Liver (tissue), 3 donors: ENCODE data around the gene CTRB1.

Source experiments
- EGR1 ChIP-seq, 2 donors: IDR thresholded peaks; 2 replicates each; pipeline ENCODE4 v1.6.1; 2016 to 2018; ENCODE audit warnings: antibody characterized with exemption in 2 of 2, low read depth in 2 of 2
- GABPA ChIP-seq, 2 donors: IDR thresholded peaks in 1 of 2; conservative IDR thresholded peaks in 1 of 2; 2 replicates each; pipeline ENCODE4 v1.6.1; 2016; ENCODE audit warnings: antibody characterized with exemption in 2 of 2, mild to moderate bottlenecking in 1 of 2, moderate library complexity in 1 of 2
- JUND ChIP-seq, 2 donors: IDR thresholded peaks; 2 replicates each; pipeline ENCODE4 v1.6.1; 2016; ENCODE audit warnings: antibody characterized with exemption in 2 of 2
- RAD21 ChIP-seq, 2 donors: IDR thresholded peaks; 2 replicates each; pipeline ENCODE4 v1.6.1; 2016; ENCODE audit warnings: antibody characterized with exemption in 2 of 2, mild to moderate bottlenecking in 2 of 2
- SP1 ChIP-seq: IDR thresholded peaks from 2 replicates; pipeline ENCODE4 v1.6.1; 2018; ENCODE audit warnings: antibody characterized with exemption, mild to moderate bottlenecking
- TAF1 ChIP-seq: conservative IDR thresholded peaks from 2 replicates; pipeline ENCODE4 v1.6.1; 2016; ENCODE audit warnings: antibody characterized with exemption, mild to moderate bottlenecking
- YY1 ChIP-seq: IDR thresholded peaks from 2 replicates; pipeline ENCODE4 v1.6.1; 2016; ENCODE audit warnings: antibody characterized with exemption, mild to moderate bottlenecking
- TF ChIP-seq, protein P1 (sequence below): fragments of 150-350 bp; IDR thresholded peaks from 2 replicates; pipeline ENCODE4 v1.5.1; 2017; ENCODE audit warnings: improper control_type of control experiment, low read depth, low read length; ENCODE audit not compliant: missing input control
- TF ChIP-seq, protein P2 (sequence below): IDR thresholded peaks from 2 replicates; pipeline ENCODE4 v1.6.1; 2016; ENCODE audit warnings: antibody characterized with exemption, mild to moderate bottlenecking
- TF ChIP-seq, protein P3 (sequence below): IDR thresholded peaks from 2 replicates; pipeline ENCODE4 v1.6.1; 2016; ENCODE audit warnings: antibody characterized with exemption
- TF ChIP-seq, protein P4 (sequence below): IDR thresholded peaks from 2 replicates; pipeline ENCODE4 v1.6.1; 2016; ENCODE audit warnings: antibody characterized with exemption
- TF ChIP-seq, protein P5 (sequence below): IDR thresholded peaks from 2 replicates; pipeline ENCODE4 v1.6.1; 2016; ENCODE audit warnings: antibody characterized with exemption
- donor health status: healthy.
- donor health status: healthy.

- TF ChIP-seq, protein P1, sequence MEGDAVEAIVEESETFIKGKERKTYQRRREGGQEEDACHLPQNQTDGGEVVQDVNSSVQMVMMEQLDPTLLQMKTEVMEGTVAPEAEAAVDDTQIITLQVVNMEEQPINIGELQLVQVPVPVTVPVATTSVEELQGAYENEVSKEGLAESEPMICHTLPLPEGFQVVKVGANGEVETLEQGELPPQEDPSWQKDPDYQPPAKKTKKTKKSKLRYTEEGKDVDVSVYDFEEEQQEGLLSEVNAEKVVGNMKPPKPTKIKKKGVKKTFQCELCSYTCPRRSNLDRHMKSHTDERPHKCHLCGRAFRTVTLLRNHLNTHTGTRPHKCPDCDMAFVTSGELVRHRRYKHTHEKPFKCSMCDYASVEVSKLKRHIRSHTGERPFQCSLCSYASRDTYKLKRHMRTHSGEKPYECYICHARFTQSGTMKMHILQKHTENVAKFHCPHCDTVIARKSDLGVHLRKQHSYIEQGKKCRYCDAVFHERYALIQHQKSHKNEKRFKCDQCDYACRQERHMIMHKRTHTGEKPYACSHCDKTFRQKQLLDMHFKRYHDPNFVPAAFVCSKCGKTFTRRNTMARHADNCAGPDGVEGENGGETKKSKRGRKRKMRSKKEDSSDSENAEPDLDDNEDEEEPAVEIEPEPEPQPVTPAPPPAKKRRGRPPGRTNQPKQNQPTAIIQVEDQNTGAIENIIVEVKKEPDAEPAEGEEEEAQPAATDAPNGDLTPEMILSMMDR, result no peak
- no peak for TF ChIP-seq TAF1
- TF ChIP-seq SP1, result no peak
- TF ChIP-seq, protein P2, sequence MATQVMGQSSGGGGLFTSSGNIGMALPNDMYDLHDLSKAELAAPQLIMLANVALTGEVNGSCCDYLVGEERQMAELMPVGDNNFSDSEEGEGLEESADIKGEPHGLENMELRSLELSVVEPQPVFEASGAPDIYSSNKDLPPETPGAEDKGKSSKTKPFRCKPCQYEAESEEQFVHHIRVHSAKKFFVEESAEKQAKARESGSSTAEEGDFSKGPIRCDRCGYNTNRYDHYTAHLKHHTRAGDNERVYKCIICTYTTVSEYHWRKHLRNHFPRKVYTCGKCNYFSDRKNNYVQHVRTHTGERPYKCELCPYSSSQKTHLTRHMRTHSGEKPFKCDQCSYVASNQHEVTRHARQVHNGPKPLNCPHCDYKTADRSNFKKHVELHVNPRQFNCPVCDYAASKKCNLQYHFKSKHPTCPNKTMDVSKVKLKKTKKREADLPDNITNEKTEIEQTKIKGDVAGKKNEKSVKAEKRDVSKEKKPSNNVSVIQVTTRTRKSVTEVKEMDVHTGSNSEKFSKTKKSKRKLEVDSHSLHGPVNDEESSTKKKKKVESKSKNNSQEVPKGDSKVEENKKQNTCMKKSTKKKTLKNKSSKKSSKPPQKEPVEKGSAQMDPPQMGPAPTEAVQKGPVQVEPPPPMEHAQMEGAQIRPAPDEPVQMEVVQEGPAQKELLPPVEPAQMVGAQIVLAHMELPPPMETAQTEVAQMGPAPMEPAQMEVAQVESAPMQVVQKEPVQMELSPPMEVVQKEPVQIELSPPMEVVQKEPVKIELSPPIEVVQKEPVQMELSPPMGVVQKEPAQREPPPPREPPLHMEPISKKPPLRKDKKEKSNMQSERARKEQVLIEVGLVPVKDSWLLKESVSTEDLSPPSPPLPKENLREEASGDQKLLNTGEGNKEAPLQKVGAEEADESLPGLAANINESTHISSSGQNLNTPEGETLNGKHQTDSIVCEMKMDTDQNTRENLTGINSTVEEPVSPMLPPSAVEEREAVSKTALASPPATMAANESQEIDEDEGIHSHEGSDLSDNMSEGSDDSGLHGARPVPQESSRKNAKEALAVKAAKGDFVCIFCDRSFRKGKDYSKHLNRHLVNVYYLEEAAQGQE, result no peak
- TF ChIP-seq, protein P3, sequence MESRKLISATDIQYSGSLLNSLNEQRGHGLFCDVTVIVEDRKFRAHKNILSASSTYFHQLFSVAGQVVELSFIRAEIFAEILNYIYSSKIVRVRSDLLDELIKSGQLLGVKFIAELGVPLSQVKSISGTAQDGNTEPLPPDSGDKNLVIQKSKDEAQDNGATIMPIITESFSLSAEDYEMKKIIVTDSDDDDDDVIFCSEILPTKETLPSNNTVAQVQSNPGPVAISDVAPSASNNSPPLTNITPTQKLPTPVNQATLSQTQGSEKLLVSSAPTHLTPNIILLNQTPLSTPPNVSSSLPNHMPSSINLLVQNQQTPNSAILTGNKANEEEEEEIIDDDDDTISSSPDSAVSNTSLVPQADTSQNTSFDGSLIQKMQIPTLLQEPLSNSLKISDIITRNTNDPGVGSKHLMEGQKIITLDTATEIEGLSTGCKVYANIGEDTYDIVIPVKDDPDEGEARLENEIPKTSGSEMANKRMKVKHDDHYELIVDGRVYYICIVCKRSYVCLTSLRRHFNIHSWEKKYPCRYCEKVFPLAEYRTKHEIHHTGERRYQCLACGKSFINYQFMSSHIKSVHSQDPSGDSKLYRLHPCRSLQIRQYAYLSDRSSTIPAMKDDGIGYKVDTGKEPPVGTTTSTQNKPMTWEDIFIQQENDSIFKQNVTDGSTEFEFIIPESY, result no peak
- no peak for TF ChIP-seq EGR1 (IDR thresholded peaks at IDR 0.05; ENCODE audit: low read depth in 2 of 2)
- TF ChIP-seq, protein P4, sequence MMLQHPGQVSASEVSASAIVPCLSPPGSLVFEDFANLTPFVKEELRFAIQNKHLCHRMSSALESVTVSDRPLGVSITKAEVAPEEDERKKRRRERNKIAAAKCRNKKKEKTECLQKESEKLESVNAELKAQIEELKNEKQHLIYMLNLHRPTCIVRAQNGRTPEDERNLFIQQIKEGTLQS, result no peak
- TF ChIP-seq JUND (IDR thresholded peaks at IDR 0.05), result no peak
- no peak for TF ChIP-seq GABPA (IDR thresholded peaks at IDR 0.05 in 1 of 2, conservative IDR thresholded peaks at IDR 0.05 in 1 of 2)
- TF ChIP-seq YY1, result no peak
- no peak for TF ChIP-seq RAD21 (IDR thresholded peaks at IDR 0.05)
- TF ChIP-seq, protein P5, sequence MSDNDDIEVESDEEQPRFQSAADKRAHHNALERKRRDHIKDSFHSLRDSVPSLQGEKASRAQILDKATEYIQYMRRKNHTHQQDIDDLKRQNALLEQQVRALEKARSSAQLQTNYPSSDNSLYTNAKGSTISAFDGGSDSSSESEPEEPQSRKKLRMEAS, result no peak
Measured at GRCh38 chr16:75247249-75247648, 28.5 kb downstream of the CTRB1 start.
